CD8-positive, alpha-beta memory T cell (primary cell): ENCODE results near the gene METTL17. TPM values are rescaled to one million over a fixed set of nuclear protein-coding genes. Genes with fewer than 3 reads are reported as not detected.
A peak's percentile ranks its signal among the peaks of the same experiment; 100 is the strongest.

Experiments
- CTCF ChIA-PET: fragments of 350-600 bp; sonication (Branson Sonifier 250); formaldehyde crosslinking; loops from one replicate; lab custom pipeline; 2021; ENCODE audit warnings: antibody characterized with exemption; lab: Charles Lee
- POLR2A ChIA-PET: fragments of 350-600 bp; sonication (Branson Sonifier 250); formaldehyde crosslinking; loops from one replicate; lab custom pipeline; 2021; ENCODE audit warnings: antibody characterized with exemption; lab: Charles Lee
- DNase-seq, 5 donors: peaks; one replicate each; pipeline versions ENCODE4 v3.0.0 to v3.0.0-alpha.2; 2020 to 2022; ENCODE audit warnings: mixed read lengths in 1 of 5
- H3K27ac ChIP-seq: one replicate; pipeline ENCODE4 v1.7.0; 2013; ENCODE audit warnings: low read depth, mild to moderate bottlenecking, low read length, moderate library complexity
- H3K27me3 ChIP-seq: 2 replicates; pipeline ENCODE4 v1.7.0; 2013; ENCODE audit warnings: low read length, mild to moderate bottlenecking; ENCODE audit not compliant: insufficient read depth, poor library complexity, severe bottlenecking
- H3K36me3 ChIP-seq: 2 replicates; pipeline ENCODE4 v1.7.0; 2013; ENCODE audit warnings: mild to moderate bottlenecking, low read length, moderate library complexity; ENCODE audit not compliant: insufficient read depth
- H3K4me1 ChIP-seq: 2 replicates; pipeline ENCODE4 v1.7.0; 2013; ENCODE audit warnings: mild to moderate bottlenecking, low read length, moderate library complexity; ENCODE audit not compliant: insufficient read depth
- H3K4me3 ChIP-seq: 2 replicates; pipeline ENCODE4 v1.7.0; 2013; ENCODE audit warnings: mild to moderate bottlenecking, low read length
- H3K9me3 ChIP-seq: 2 replicates; pipeline ENCODE4 v1.7.0; 2013; ENCODE audit warnings: mild to moderate bottlenecking, low read length
- H3K27ac Mint-ChIP-seq, 8 donors: one replicate each; pipeline ENCODE4 v1.8.0; 2020 to 2021; ENCODE audit warnings: mixed read lengths in 8 of 8, mild to moderate bottlenecking in 6 of 8, inconsistent platforms in 3 of 8, moderate library complexity in 3 of 8
- H3K27me3 Mint-ChIP-seq, 2 donors: one replicate each; pipeline ENCODE4 v1.8.0; 2020 to 2021; ENCODE audit warnings: mixed read lengths in 2 of 2, mild to moderate bottlenecking in 1 of 2, moderate library complexity in 1 of 2
- H3K36me3 Mint-ChIP-seq, 3 donors: one replicate each; pipeline ENCODE4 v1.8.0; 2020 to 2021; ENCODE audit warnings: mixed read lengths in 3 of 3, inconsistent platforms in 1 of 3, mild to moderate bottlenecking in 1 of 3
- H3K4me1 Mint-ChIP-seq, 3 donors: one replicate each; pipeline ENCODE4 v1.8.0; 2020 to 2021; ENCODE audit warnings: mixed read lengths in 3 of 3, inconsistent platforms in 1 of 3, mild to moderate bottlenecking in 1 of 3
- H3K4me3 Mint-ChIP-seq, 7 donors: one replicate each; pipeline ENCODE4 v1.8.0; 2020 to 2021; ENCODE audit warnings: mixed read lengths in 7 of 7, mild to moderate bottlenecking in 6 of 7, moderate library complexity in 4 of 7, inconsistent platforms in 2 of 7
- H3K9me3 Mint-ChIP-seq, 5 donors: one replicate each; pipeline ENCODE4 v1.8.0; 2020 to 2022; ENCODE audit warnings: mixed read lengths in 5 of 5, mild to moderate bottlenecking in 3 of 5, moderate library complexity in 2 of 5, inconsistent platforms in 1 of 5
- polyA plus RNA-seq: library from polyadenylated mRNA; unstranded; fragments of 300-500 nt; fragmentation: Illumina TruSeq; gene quantifications from one replicate; pipeline ENCODE4 v1.2.3, GENCODE V29; 2021
- total RNA-seq, 2 experiments: library from RNA; stranded (reverse); gene quantifications; one replicate each; pipeline ENCODE4 v1.2.3, GENCODE V29; 2021

METTL17 gene
- total and polyA plus RNA-seq, 3 experiments from 2014 or later, result 43.9 to 107 (median 102) TPM

- Mint-ChIP-seq H3K4me3 (no peak within 1 kb of the TSS), H3K4me1 (peaks cover 6 to 11% (median 9%) of the 10 kb centered on the region in 3 donors), H3K36me3 (no peaks in the 10 kb centered on the region), H3K27me3 (peaks cover 16 to 42% of the 10 kb centered on the region in 2 donors), H3K27ac (peak within 1 kb of the TSS in 1 of 8 donors; percentile 49), H3K9me3 (no peaks in the 10 kb centered on the region)
- no peaks in the 10 kb centered on the region for H3K9me3 ChIP-seq
- H3K4me1 ChIP-seq, result peaks cover 6% of the 10 kb centered on the region
- no peak within 1 kb of the TSS for H3K27ac ChIP-seq
- no peak within 1 kb of the TSS for H3K4me3 ChIP-seq
- CTCF ChIA-PET, result interaction anchor here (1.9 to 4.8 kb wide), 3 partner anchors 21 to 63 kb away, joined by 5 to 133 read pairs (median 11); no protein-coding TSS in a partner anchor
- POLR2A ChIA-PET, result no interaction called here
- no peak for DNase-seq
- no peaks in the 10 kb centered on the region for H3K27me3 ChIP-seq
- no peaks in the 10 kb centered on the region for H3K36me3 ChIP-seq
These were observed 52.1 kb downstream of the METTL17 start, which contains the start of gene RNASE7 for GRCh38 chr14:21041676-21042433. TSS of gene RNASE7 (plus strand) at chr14:21042362. CDS start at chr14:21042993, 631 bp downstream.

- no peaks in the 10 kb centered on the region for H3K9me3 Mint-ChIP-seq
- H3K4me1 ChIP-seq, result peaks cover 6% of the 10 kb centered on the region
- no peak overlapping the region for H3K4me3 Mint-ChIP-seq
- ChIA-PET POLR2A (interaction anchor here (0.5 kb wide), 1 partner anchor 46 kb away, joined by 3 read pairs; no protein-coding TSS in a partner anchor), CTCF (interaction anchor here (1.0 to 4.8 kb wide), 5 partner anchors 27 to 62 kb away, joined by 4 to 133 read pairs (median 6); no protein-coding TSS in a partner anchor)
- no peak overlapping the region for H3K4me3 ChIP-seq
- H3K27me3 ChIP-seq, result no peaks in the 10 kb centered on the region
- no peaks in the 10 kb centered on the region for H3K9me3 ChIP-seq
- H3K27ac ChIP-seq, result no peak overlapping the region
- peaks cover 6 to 11% (median 9%) of the 10 kb centered on the region in 3 donors for H3K4me1 Mint-ChIP-seq
- H3K36me3 ChIP-seq, result no peaks in the 10 kb centered on the region
- H3K27ac Mint-ChIP-seq, result peak overlapping the region in 1 of 8 donors; percentile 49
- peaks cover 16 to 44% of the 10 kb centered on the region in 2 donors for H3K27me3 Mint-ChIP-seq
- DNase-seq, result no peak
- H3K36me3 Mint-ChIP-seq, result no peaks in the 10 kb centered on the region
These were observed 53.1 kb downstream of the METTL17 start for GRCh38 chr14:21042918-21043317.

- H3K9me3 Mint-ChIP-seq, result no peaks in the 10 kb centered on the region
- no peaks in the 10 kb centered on the region for H3K9me3 ChIP-seq
- CTCF ChIA-PET, result interaction anchor here (1.0 to 2.2 kb wide), 4 partner anchors 25 to 62 kb away, joined by 3 to 22 read pairs (median 5); no protein-coding TSS in a partner anchor
- no peak overlapping the region for H3K27ac ChIP-seq
- peaks cover 6 to 11% (median 9%) of the 10 kb centered on the region in 3 donors for H3K4me1 Mint-ChIP-seq
- no peaks in the 10 kb centered on the region for H3K36me3 ChIP-seq
- no peak overlapping the region for H3K27ac Mint-ChIP-seq
- H3K27me3 ChIP-seq, result no peaks in the 10 kb centered on the region
- peaks cover 13 to 42% of the 10 kb centered on the region in 2 donors for H3K27me3 Mint-ChIP-seq
- no peaks in the 10 kb centered on the region for H3K36me3 Mint-ChIP-seq
- H3K4me1 ChIP-seq, result peaks cover 6% of the 10 kb centered on the region
- POLR2A ChIA-PET, result interaction anchor here (0.5 kb wide), 1 partner anchor 46 kb away, joined by 3 read pairs; no protein-coding TSS in a partner anchor
- peak overlapping the region in 1 of 7 donors; percentile 34 for H3K4me3 Mint-ChIP-seq
- no peak overlapping the region for H3K4me3 ChIP-seq
- DNase-seq, result no peak
These were observed 53.7 kb downstream of the METTL17 start for GRCh38 chr14:21043387-21043973.

GRCh38 chr14:21043974-21044618 lies 54.3 kb downstream of the METTL17 start:
- POLR2A ChIA-PET, result no interaction called here

More at GRCh38 chr14:21043974-21044618, 54.3 kb downstream of the METTL17 start:
- no peak overlapping the region for H3K4me3 ChIP-seq
- H3K27me3 ChIP-seq, result no peaks in the 10 kb centered on the region
- no peak for DNase-seq
- H3K9me3 ChIP-seq, result no peaks in the 10 kb centered on the region
- peaks cover 6% of the 10 kb centered on the region for H3K4me1 ChIP-seq
- CTCF ChIA-PET, result interaction anchor here (1.0 to 2.2 kb wide), 4 partner anchors 25 to 61 kb away, joined by 3 to 22 read pairs (median 5); no protein-coding TSS in a partner anchor
- H3K4me3 Mint-ChIP-seq, result no peak overlapping the region
- no peaks in the 10 kb centered on the region for H3K36me3 Mint-ChIP-seq
- H3K27me3 Mint-ChIP-seq, result peaks cover 13 to 44% of the 10 kb centered on the region in 2 donors
- no peaks in the 10 kb centered on the region for H3K9me3 Mint-ChIP-seq
- H3K27ac ChIP-seq, result no peak overlapping the region
- H3K27ac Mint-ChIP-seq, result peak overlapping the region in 4 of 8 donors; percentile 17 to 69 (median 42)
- H3K36me3 ChIP-seq, result no peaks in the 10 kb centered on the region
- peaks cover 6 to 11% (median 9%) of the 10 kb centered on the region in 3 donors for H3K4me1 Mint-ChIP-seq

Other genes starting within 250 kb of the METTL17 start
- gene EDDM3A, start 244.1 kb upstream of the METTL17 start, total RNA-seq, result not detected
- not detected for gene EDDM3A, start 244.1 kb upstream of the METTL17 start, polyA plus RNA-seq
- gene EDDM3B, start 221.6 kb upstream of the METTL17 start, total RNA-seq, result not detected
- gene EDDM3B, start 221.6 kb upstream of the METTL17 start, polyA plus RNA-seq, result not detected
- under 1 TPM; 0.74 to 0.95 TPM for gene RNASE6, start 208.7 kb upstream of the METTL17 start, total RNA-seq
- gene RNASE6, start 208.7 kb upstream of the METTL17 start, polyA plus RNA-seq, result 9.8 TPM
- 1 to 10 TPM; 3.5 to 4.3 TPM for gene RNASE1, start 187.1 kb upstream of the METTL17 start, total RNA-seq
- not detected for gene RNASE1, start 187.1 kb upstream of the METTL17 start, polyA plus RNA-seq
- not detected for gene RNASE3, start 98.6 kb upstream of the METTL17 start, total RNA-seq
- gene RNASE3, start 98.6 kb upstream of the METTL17 start, polyA plus RNA-seq, result not detected
- gene RNASE2, start 34.5 kb upstream of the METTL17 start, total RNA-seq, result not detected
- not detected for gene RNASE2, start 34.5 kb upstream of the METTL17 start, polyA plus RNA-seq
- gene SLC39A2, start 9.3 kb downstream of the METTL17 start, total RNA-seq, result under 1 TPM in 1 of 2 experiments, not detected in 1; 0.16 TPM
- not detected for gene SLC39A2, start 9.3 kb downstream of the METTL17 start, polyA plus RNA-seq
- 1 to 10 TPM; 4.8 to 5.0 TPM for gene NDRG2, start 35.1 kb downstream of the METTL17 start, total RNA-seq
- 19.9 TPM for gene NDRG2, start 35.1 kb downstream of the METTL17 start, polyA plus RNA-seq
- gene TPPP2, start 40.2 kb downstream of the METTL17 start, total RNA-seq, result not detected
- gene TPPP2, start 40.2 kb downstream of the METTL17 start, polyA plus RNA-seq, result not detected
- gene RNASE13, start 44.8 kb downstream of the METTL17 start, total RNA-seq, result not detected
- not detected for gene RNASE13, start 44.8 kb downstream of the METTL17 start, polyA plus RNA-seq
- gene RNASE7, start 52.4 kb downstream of the METTL17 start, total RNA-seq, result not detected
- not detected for gene RNASE7, start 52.4 kb downstream of the METTL17 start, polyA plus RNA-seq
- gene RNASE8, start 67.8 kb downstream of the METTL17 start, total RNA-seq, result not detected
- gene RNASE8, start 67.8 kb downstream of the METTL17 start, polyA plus RNA-seq, result not detected
- gene ARHGEF40, start 80.3 kb downstream of the METTL17 start, total RNA-seq, result under 1 TPM; 0.16 to 0.39 TPM
- 0.40 TPM for gene ARHGEF40, start 80.3 kb downstream of the METTL17 start, polyA plus RNA-seq
- gene ZNF219, start 108.7 kb downstream of the METTL17 start, total RNA-seq, result 1 to 10 TPM; 7.0 to 8.2 TPM
- gene ZNF219, start 108.7 kb downstream of the METTL17 start, polyA plus RNA-seq, result 1.3 TPM
- gene TMEM253, start 111.1 kb downstream of the METTL17 start, total RNA-seq, result not detected
- not detected for gene TMEM253, start 111.1 kb downstream of the METTL17 start, polyA plus RNA-seq
- gene OR5AU1, start 166.1 kb downstream of the METTL17 start, total RNA-seq, result not detected
- not detected for gene OR5AU1, start 166.1 kb downstream of the METTL17 start, polyA plus RNA-seq